HG03354 (cell line): ENCODE results near the gene TRAIP.
A peak's percentile ranks its signal among the peaks of the same experiment; 100 is the strongest.
"Not testable (repeated sequence)": the region's sequence is repeated elsewhere in the genome, so short reads cannot be mapped to it uniquely, and the experiment has no call there.

Source experiments
- ATAC-seq: cut with Tn5 transposase; IDR thresholded peaks from one replicate; pipeline ENCODE4 v1.9.1; 2021; ENCODE audit warnings: mild to moderate bottlenecking; ENCODE audit not compliant: unreplicated experiment, poor library complexity, severe bottlenecking

The TRAIP gene

GRCh38 chr3:49839193-49839809, 17.1 kb downstream of the TRAIP start:
- ATAC-seq, result no peak

- ATAC-seq, result no peak
Measured at GRCh38 chr3:49831341-49831740, 25.0 kb downstream of the TRAIP start.

GRCh38 chr3:49826016-49826415, 30.3 kb downstream of the TRAIP start:
- no peak for ATAC-seq

DNA sequence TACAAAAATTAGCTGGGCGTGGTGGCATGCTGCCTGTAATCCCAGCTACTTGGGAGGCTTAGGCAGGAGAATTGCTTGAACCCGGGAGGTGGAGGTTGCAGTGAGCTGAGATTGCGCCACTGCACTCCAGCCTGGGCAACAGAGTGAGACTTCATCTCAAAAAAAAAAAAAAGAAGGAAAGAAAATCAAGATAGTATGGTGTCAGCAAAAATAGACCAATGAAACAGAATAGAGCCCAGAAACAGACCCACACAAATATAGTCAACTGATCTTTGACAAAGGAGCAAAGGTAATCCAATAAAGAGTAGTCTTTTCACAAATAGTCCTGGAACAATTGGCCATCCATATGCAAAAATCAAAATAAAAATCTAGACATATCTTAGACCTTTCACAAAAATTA, 33.2 kb downstream of the TRAIP start:
- not testable (repeated sequence) for ATAC-seq

DNA sequence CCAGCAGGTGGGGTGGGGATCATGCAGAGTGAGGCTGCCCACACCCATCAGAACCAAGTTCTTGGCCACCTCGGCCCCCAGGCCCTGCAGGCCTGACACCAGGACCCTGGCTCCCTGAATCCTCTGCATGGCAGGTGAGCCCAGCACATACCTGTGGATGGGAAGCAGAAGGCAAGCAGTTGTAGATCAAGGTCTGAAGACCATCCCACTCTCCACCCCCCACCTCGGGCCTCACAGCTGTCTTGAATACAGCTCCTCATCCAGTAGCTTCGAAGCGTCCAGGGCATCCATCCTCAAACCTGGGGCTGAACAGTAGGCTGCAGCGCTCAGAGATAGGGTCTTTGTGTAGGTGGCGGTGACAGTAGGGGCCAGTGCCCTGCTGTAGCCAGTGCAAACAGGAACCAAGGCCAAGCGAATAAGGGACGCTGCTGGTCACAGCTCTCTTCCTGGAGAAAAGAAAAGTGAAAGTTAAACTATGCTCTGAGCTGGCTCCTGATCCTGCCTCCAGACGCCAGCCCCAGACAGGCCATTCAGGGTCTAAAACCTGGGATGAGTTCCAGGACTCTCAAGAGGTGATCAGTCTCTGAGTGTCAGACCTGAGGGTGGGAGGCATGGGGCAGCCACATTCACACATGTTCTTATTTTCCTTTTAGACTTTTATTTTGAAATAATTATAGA, 42.7 kb downstream of the TRAIP start, which contains the start of gene UBA7:
TSS of gene UBA7 (minus strand) at position 457 of the 678 bp plus-strand sequence. CDS start at position 291, 166 bp downstream.
- peak; percentile 68 for ATAC-seq

DNA sequence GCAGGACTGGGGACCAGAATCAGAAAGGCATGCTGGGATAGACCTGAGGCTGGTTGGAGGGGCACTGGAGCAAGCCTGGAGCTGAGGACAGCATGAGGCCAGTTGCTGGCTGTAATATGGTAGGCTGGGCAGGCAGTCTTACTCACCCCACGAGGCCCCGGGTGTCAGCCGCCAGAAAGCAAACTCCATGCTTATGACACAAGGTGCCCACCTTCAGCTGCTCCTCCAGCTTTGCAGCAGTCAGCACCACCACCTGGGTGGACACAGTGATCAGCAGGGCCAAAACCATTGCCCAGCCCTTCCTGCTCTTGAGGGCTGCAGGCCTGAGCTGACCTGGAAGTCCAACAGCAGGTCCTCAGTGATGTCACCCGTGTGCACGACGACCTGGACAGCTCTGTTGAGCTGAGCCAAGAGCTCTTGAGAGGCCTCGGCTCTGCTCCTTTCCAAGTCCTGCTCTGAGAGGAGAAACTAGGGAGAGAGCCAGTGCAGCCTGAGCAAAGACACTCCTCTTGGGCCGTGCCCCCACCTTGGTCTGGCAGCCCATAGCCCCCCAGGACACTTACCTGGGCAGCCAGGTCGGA, 43.4 kb downstream of the TRAIP start:
- no peak for ATAC-seq

GRCh38 chr3:49807431-49808114, 48.8 kb downstream of the TRAIP start:
- ATAC-seq, result no peak

GRCh38 chr3:49806850-49807249, 49.5 kb downstream of the TRAIP start:
- ATAC-seq, result no peak

- ATAC-seq, result no peak
Measured at GRCh38 chr3:49805897-49806701, 50.3 kb downstream of the TRAIP start.

DNA sequence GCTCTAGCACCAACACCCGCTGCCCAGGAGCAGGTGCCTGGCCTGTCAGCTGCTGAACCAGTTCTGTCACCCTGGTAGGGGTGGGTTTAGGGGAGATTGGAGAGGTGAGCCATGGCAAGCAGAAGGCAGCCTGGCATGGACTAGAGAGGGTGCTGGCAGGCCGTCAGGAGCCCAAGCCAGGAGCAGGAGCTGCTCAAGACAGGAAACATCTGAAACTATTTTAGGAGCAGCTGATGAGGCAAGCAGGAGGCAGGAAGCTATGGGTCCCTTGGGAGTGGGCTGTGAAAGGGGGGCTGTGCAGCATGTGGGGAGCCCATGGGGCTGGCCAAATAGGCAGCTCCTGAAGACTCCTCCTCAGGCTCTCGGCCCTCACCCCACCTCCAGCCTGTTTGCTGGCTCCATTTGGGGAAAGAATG, 51.0 kb downstream of the TRAIP start:
- ATAC-seq, result no peak

- no peak for ATAC-seq
Measured at GRCh38 chr3:49804141-49805041, 52.0 kb downstream of the TRAIP start.

DNA sequence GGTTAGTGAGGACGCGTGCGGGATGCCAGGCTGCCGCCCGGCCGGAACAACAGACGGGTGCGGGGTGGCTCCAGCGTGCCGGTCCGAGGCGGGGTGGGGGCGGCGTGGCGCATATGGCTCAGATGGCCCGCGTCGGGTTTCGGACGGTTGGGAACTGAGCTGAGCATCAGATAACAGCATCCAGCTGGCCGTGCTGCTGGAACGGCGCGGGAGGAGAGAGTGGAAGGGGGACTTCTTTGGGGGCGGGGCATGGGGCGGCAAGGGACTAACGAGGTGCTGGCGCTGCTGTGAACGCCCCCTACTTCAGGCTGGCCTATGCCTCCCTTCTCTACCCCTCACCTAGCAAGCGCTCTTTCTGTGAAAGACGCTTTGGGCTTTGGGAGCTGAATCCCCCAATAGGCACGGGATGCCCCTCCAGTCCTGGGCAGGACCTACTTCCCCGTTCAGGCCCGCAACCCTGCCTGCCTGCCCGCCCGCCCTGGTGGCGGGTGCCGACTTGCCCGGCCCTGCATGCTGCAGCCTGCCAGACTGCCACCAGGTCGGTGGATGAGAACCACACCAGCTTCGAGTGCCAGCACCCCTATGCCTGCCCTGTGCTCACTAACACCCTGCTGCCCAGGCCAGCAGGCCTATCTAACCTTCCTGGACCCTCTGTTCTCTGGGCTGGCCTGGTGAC, 52.8 kb downstream of the TRAIP start:
- peak; percentile 19 for ATAC-seq

DNA sequence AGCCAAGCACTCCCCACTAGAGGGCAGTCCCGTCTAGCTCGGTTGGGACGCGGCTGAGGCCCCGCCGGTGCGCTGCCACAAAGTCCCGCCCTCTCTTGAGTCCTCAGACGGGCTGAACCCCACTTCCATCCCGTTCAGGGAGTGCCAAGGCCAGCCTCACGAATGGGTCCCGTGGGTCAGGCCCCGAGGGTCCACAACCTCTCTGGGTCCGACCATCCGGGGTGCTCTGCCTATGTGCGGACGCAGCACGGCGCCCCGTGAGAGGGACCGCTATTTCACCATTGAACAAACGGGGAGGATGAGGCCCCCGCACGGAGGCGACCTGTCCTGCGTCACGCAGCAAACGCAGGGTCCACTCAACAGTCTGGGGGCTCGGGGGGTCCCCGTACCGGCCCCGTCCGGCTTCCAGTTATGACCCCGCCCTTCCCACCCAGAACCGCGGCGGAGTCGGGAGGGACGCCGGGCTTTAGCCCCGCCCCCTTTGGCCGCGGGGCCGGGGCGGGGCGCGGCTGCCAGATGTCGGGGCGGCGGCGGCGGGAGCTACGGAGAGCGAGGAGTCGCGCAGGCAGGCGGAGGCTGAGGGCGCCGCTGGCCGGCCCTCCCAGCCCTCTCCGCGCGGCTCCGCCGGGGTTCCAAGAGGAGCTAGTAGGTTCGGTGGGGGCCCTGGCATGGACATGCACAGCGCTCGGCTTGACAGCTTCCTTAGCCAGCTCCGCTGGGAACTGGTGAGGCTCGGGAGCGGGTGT, 53.5 kb downstream of the TRAIP start, which contains the start of gene INKA1:
TSS of gene INKA1 (plus strand) at position 543 of the 746 bp plus-strand sequence. CDS start at position 675, 132 bp downstream.
- peak; percentile 61 for ATAC-seq

- no peak for ATAC-seq
Measured at GRCh38 chr3:49801160-49801559, 55.2 kb downstream of the TRAIP start.

GRCh38 chr3:49799761-49800160, 56.6 kb downstream of the TRAIP start, which contains the start of gene CDHR4:
CDHR4 (minus strand) TSS chr3:49799873; CDS start chr3:49799812, 61 bp downstream.
- no peak for ATAC-seq

DNA sequence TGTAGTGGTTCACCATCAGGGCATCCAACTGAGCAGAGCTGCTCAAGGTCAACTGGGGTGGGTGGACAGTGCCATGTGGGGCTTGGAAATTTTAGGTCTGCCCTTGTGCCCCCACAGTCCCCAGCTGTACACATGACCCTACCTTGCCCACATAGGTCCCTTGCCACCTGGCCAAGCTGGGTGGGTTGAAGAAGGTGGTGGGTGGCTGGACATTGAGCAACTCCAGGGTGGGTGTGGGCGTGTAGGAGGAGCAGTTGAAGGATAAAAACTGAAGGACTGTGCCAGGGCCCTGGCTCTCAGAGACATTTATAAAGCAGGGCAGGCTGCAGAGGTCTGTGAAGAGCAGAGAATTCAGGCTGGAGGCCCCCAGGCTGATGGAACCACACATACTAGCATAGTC, 57.3 kb downstream of the TRAIP start:
- no peak for ATAC-seq
